ENCODE data around the gene SHROOM2.

DNA sequence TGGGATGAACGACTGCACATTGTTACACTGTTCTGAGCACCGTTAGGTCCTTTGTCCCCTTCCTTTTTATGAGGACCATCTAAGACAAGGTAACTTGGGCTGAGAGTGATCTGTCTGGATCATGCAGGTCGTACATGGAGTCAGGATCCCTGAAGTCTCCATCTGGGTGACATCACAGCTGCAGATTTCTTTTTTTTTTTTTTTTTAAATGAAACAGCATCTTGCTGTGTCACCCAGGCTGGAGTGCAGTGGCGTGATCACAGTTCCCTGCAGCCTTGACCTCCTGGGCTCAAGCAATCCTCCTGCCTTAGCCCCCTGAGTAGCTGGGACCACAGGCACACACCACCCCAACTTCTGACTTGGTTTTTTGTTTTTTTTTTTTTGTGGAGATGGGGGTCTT lies 16.5 kb downstream of the SHROOM2 start:
- no peak for TF ChIP-seq POLR2A (IDR thresholded peaks at IDR 0.05; ENCODE audit: low read depth, low read length)
- TF ChIP-seq CTCF (conservative IDR thresholded peaks at IDR 0.05; ENCODE audit: low read depth, low read length) = no peak
- no peak for TF ChIP-seq USF2 (IDR thresholded peaks at IDR 0.05; ENCODE audit: low read depth, low read length)
- no peak for TF ChIP-seq BHLHE40 (IDR thresholded peaks at IDR 0.05; ENCODE audit: low read depth, low read length)
- TF ChIP-seq RAD21 (IDR thresholded peaks at IDR 0.05; ENCODE audit: low read length) = no peak
- TF ChIP-seq MAFK (IDR thresholded peaks at IDR 0.05; ENCODE audit: low read depth, low read length) = no peak
- TF ChIP-seq CEBPB (IDR thresholded peaks at IDR 0.05; ENCODE audit: low read depth, low read length) = no peak
